Spinal cord (tissue), 10 donors: Measurements from ENCODE around the gene OGN. TPM values are rescaled to one million over a fixed set of nuclear protein-coding genes. Genes with fewer than 3 reads are reported as not detected.

Experiments
- DNase-seq, 6 donors: peaks; one replicate each; pipeline versions ENCODE4 v3.0.0 to v3.0.0-alpha.2; 2013 to 2015; ENCODE audit warnings: low spot score in 6 of 6, low read depth in 4 of 6
- H3K27ac ChIP-seq: one replicate; pipeline ENCODE4 v1.5.1; 2013; ENCODE audit warnings: low read depth, low read length, control low read depth
- H3K27me3 ChIP-seq: one replicate; pipeline ENCODE4 v1.6.1; 2013; ENCODE audit warnings: low read length; ENCODE audit not compliant: control insufficient read depth, insufficient read depth
- H3K36me3 ChIP-seq: one replicate; pipeline ENCODE4 v1.6.1; 2013; ENCODE audit warnings: low read length; ENCODE audit not compliant: control insufficient read depth, insufficient read depth
- H3K4me1 ChIP-seq: one replicate; pipeline ENCODE4 v1.6.1; 2013; ENCODE audit warnings: low read length; ENCODE audit not compliant: control insufficient read depth, insufficient read depth
- H3K4me3 ChIP-seq: one replicate; pipeline ENCODE4 v1.5.1; 2013; ENCODE audit warnings: low read depth, low read length, control low read depth
- H3K9me3 ChIP-seq: one replicate; pipeline ENCODE4 v1.6.1; 2013; ENCODE audit warnings: low read length; ENCODE audit not compliant: control insufficient read depth, insufficient read depth
- WGBS: methylation state at CpG from one replicate; pipeline ENCODE4 v1.1.5; 2013; ENCODE audit warnings: missing lambda C conversion rate; ENCODE audit not compliant: insufficient coverage; 5-methylcytosine and 5-hydroxymethylcytosine counted together
- polyA plus RNA-seq, 2 donors: library from polyadenylated mRNA; unstranded; fragments of 120-200 nt; gene quantifications; one replicate each; pipeline ENCODE4 v1.2.1, GENCODE V29; 2013; ENCODE audit not compliant: insufficient read length in 2 of 2
- total RNA-seq, 2 donors: library from RNA; depleted of rRNA in 1 of 2; stranded (reverse); fragments of 120-200 nt in 1 of 2; fragments of >200 nt in 1 of 2; gene quantifications; one replicate each; pipeline versions ENCODE4 v1.2.3 to v1.2.4, GENCODE V29; 2013 to 2014
- donor health status: healthy.

OGN gene
- total and polyA plus RNA-seq, 4 donors: 70.2 to 1,092 (median 446) TPM

- no peaks in the 10 kb centered on the region for H3K27me3 ChIP-seq
- H3K4me3 ChIP-seq: no peak overlapping the region
- no peak overlapping the region for H3K27ac ChIP-seq
- H3K9me3 ChIP-seq: no peaks in the 10 kb centered on the region
- no peaks in the 10 kb centered on the region for H3K4me1 ChIP-seq
- DNase-seq: no peak
- WGBS: no CpG with 5 or more reads among the region's 2 CpGs
- no peaks in the 10 kb centered on the region for H3K36me3 ChIP-seq
Measured at GRCh38 chr9:92392690-92393089, 11.7 kb downstream of the OGN start.

- H3K27ac ChIP-seq: no peak overlapping the region
- no peaks in the 10 kb centered on the region for H3K9me3 ChIP-seq
- no peaks in the 10 kb centered on the region for H3K27me3 ChIP-seq
- no peaks in the 10 kb centered on the region for H3K4me1 ChIP-seq
- no CpG with 5 or more reads among the region's 4 CpGs for WGBS
- DNase-seq: no peak
- no peak overlapping the region for H3K4me3 ChIP-seq
- no peaks in the 10 kb centered on the region for H3K36me3 ChIP-seq
Measured at GRCh38 chr9:92385953-92386352, 18.4 kb downstream of the OGN start.

GRCh38 chr9:92385477-92385876, 18.9 kb downstream of the OGN start:
- WGBS: 92% methylated on average over 5 of the region's 6 CpGs
- no peaks in the 10 kb centered on the region for H3K4me1 ChIP-seq
- DNase-seq: no peak

GRCh38 chr9:92385001-92385400, 19.4 kb downstream of the OGN start:
- no peak for DNase-seq
- no peaks in the 10 kb centered on the region for H3K4me1 ChIP-seq
- H3K27me3 ChIP-seq: no peaks in the 10 kb centered on the region
- WGBS: no CpG with 5 or more reads among the region's 3 CpGs
- no peaks in the 10 kb centered on the region for H3K36me3 ChIP-seq
- H3K4me3 ChIP-seq: no peak overlapping the region
- no peaks in the 10 kb centered on the region for H3K9me3 ChIP-seq
- peak overlapping the region; percentile 33 for H3K27ac ChIP-seq

More at GRCh38 chr9:92385477-92385876, 18.9 kb downstream of the OGN start:
- Histone ChIP-seq H3K36me3 (no peaks in the 10 kb centered on the region), H3K27ac (peak overlapping the region; percentile 33), H3K27me3 (no peaks in the 10 kb centered on the region), H3K4me3 (no peak overlapping the region), H3K9me3 (no peaks in the 10 kb centered on the region)

DNA sequence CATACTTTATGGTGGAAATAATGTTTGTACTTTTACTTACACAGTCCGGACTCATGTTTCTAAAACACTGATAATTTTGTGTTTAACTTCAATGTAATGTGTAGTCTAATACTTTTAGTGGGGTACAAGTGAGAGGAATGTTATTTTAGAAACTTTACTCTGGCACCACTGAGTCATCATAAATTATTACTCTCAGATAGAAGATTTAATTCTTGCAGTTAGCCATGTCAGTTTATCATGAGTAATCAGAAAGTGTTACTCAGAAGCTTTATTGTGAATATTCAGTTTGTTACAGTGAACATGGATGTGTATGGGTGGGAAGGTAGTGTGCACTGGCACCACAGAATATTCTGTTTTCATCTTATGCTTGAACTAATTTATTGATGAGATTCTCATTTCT, 20.0 kb downstream of the OGN start:
- H3K27ac ChIP-seq: no peak overlapping the region
- no peak for DNase-seq
- H3K4me1 ChIP-seq: no peaks in the 10 kb centered on the region
- no peak overlapping the region for H3K4me3 ChIP-seq
- WGBS: no CpG with 5 or more reads among the region's 1 CpG
- no peaks in the 10 kb centered on the region for H3K27me3 ChIP-seq
- no peaks in the 10 kb centered on the region for H3K36me3 ChIP-seq
- no peaks in the 10 kb centered on the region for H3K9me3 ChIP-seq

- WGBS: no CpG with 5 or more reads among the region's 2 CpGs
- Histone ChIP-seq H3K27ac (no peak overlapping the region), H3K4me3 (no peak overlapping the region), H3K27me3 (no peaks in the 10 kb centered on the region), H3K9me3 (no peaks in the 10 kb centered on the region), H3K4me1 (no peaks in the 10 kb centered on the region), H3K36me3 (no peaks in the 10 kb centered on the region)
- DNase-seq: no peak
Measured at GRCh38 chr9:92381775-92382174, 22.6 kb downstream of the OGN start.

- no peak for DNase-seq
- Histone ChIP-seq H3K36me3 (no peaks in the 10 kb centered on the region), H3K4me1 (no peaks in the 10 kb centered on the region), H3K4me3 (no peak overlapping the region), H3K9me3 (no peaks in the 10 kb centered on the region), H3K27me3 (no peaks in the 10 kb centered on the region), H3K27ac (no peak overlapping the region)
- no CpG with 5 or more reads among the region's 2 CpGs for WGBS
Measured at GRCh38 chr9:92380603-92381002, 23.8 kb downstream of the OGN start.

- no CpG with 5 or more reads among the region's 7 CpGs for WGBS
- Histone ChIP-seq H3K4me1 (no peaks in the 10 kb centered on the region), H3K27me3 (no peaks in the 10 kb centered on the region), H3K36me3 (no peaks in the 10 kb centered on the region), H3K9me3 (no peaks in the 10 kb centered on the region), H3K27ac (no peak overlapping the region), H3K4me3 (no peak overlapping the region)
- DNase-seq: peak in 1 of 6 donors; percentile 9
Measured at GRCh38 chr9:92378865-92379560, 25.4 kb downstream of the OGN start.

GRCh38 chr9:92377876-92378275, 26.5 kb downstream of the OGN start:
- Histone ChIP-seq H3K4me1 (no peaks in the 10 kb centered on the region), H3K27ac (peak overlapping the region; percentile 16), H3K9me3 (no peaks in the 10 kb centered on the region), H3K36me3 (no peaks in the 10 kb centered on the region), H3K4me3 (no peak overlapping the region), H3K27me3 (no peaks in the 10 kb centered on the region)
- peak in 1 of 6 donors; percentile 6 for DNase-seq
- no CpG with 5 or more reads among the region's 2 CpGs for WGBS

DNA sequence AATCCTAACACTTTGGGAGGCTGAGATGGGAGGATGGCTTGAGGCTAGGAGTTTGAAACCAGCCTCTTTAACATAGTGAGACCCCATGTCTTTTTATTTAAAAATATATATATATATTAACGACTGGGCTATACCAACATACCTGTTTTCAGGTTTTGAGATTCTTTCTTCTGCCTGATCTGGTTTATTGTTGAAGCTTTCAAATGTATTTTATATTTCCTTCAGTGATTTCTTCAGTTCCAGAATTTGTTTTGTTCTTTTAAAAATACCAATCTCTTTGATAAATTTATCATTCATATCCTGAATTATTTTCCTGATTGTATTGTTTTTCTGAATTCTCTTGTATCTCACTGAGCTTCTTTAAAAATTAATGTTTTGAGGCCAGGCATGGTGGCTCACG, 31.2 kb downstream of the OGN start:
- 100% methylated on average over 1 of the region's 2 CpGs for WGBS
- H3K4me1 ChIP-seq: no peaks in the 10 kb centered on the region
- no peaks in the 10 kb centered on the region for H3K27me3 ChIP-seq
- no peaks in the 10 kb centered on the region for H3K36me3 ChIP-seq
- no peak overlapping the region for H3K27ac ChIP-seq
- peaks cover 2% of the 10 kb centered on the region for H3K9me3 ChIP-seq
- no peak overlapping the region for H3K4me3 ChIP-seq
- no peak for DNase-seq
